ENCODE measurements around the gene GTPBP1.

Gene GTPBP1

GRCh38 chr22:38781033-38781432, 75.3 kb downstream of the GTPBP1 start:
- no peaks in the 10 kb centered on the region for H3K27me3 ChIP-seq
- peaks cover 0 to 17% (median 3%) of the 10 kb centered on the region in 4 donors for H3K4me1 ChIP-seq
- H3K4me3 ChIP-seq = no peak overlapping the region
- DNase-seq = peak in 1 of 2 donors; percentile 44
- no peak overlapping the region for H3K27ac ChIP-seq
- intact Hi-C loops (cut with DNase I; ENCODE audit: low total_unique reads) = no loop called here
- no peaks in the 10 kb centered on the region for H3K9me3 ChIP-seq
- TF ChIP-seq, protein P1, sequence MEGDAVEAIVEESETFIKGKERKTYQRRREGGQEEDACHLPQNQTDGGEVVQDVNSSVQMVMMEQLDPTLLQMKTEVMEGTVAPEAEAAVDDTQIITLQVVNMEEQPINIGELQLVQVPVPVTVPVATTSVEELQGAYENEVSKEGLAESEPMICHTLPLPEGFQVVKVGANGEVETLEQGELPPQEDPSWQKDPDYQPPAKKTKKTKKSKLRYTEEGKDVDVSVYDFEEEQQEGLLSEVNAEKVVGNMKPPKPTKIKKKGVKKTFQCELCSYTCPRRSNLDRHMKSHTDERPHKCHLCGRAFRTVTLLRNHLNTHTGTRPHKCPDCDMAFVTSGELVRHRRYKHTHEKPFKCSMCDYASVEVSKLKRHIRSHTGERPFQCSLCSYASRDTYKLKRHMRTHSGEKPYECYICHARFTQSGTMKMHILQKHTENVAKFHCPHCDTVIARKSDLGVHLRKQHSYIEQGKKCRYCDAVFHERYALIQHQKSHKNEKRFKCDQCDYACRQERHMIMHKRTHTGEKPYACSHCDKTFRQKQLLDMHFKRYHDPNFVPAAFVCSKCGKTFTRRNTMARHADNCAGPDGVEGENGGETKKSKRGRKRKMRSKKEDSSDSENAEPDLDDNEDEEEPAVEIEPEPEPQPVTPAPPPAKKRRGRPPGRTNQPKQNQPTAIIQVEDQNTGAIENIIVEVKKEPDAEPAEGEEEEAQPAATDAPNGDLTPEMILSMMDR (IDR thresholded peaks at IDR 0.05) = no peak
- peaks cover 19 to 48% (median 26%) of the 10 kb centered on the region in 3 donors for H3K36me3 ChIP-seq

DNA sequence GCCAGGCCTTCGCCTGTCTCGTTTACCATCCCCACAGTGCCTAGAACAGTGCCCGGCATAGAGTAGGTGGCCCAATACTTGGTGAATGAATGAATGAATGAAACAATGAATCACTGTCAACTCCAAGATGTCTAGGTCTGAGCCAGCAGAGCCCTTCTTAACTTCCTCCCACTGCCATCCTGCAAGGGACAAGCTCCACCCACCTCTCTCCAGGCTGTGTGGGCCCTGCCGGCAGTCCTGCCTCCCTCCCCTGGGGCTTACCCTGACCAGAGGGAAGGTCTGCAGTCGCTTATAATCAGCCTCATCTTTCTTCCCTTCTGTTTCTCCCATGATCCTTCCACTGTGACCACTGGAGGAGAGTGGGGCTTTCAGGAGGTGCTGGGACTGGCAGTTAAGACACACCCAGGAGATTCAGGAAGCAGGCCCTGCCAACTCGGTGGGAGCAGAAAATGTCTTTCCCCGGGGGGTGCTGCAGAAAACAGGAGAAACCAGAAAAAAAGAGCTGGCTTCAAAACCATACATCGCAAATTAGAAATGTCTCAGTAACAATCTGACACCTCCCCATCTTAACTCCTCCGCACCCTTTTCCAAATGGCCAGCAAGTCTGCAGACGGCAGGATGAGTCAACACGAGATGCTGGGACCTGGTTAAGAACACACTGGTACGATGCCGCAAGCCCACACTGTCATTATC, 76.8 kb downstream of the GTPBP1 start:
- Histone ChIP-seq H3K27ac (peak overlapping the region in 1 of 2 donors; percentile 26), H3K4me1 (peaks cover 0 to 31% (median 3%) of the 10 kb centered on the region in 4 donors), H3K9me3 (no peaks in the 10 kb centered on the region), H3K36me3 (peaks cover 19 to 42% (median 26%) of the 10 kb centered on the region in 3 donors), H3K27me3 (no peaks in the 10 kb centered on the region), H3K4me3 (no peak overlapping the region)
- DNase-seq = no peak
- TF ChIP-seq, protein P1 (IDR thresholded peaks at IDR 0.05) = no peak
- intact Hi-C loops (cut with DNase I; ENCODE audit: low total_unique reads) = no loop called here

Measured in tibial artery (tissue), 4 donors.